Testis (tissue), 3 donors: ENCODE measurements around the gene TRPM3. TPM values are rescaled to one million over a fixed set of nuclear protein-coding genes. Genes with fewer than 3 reads are reported as not detected.
"Not testable (repeated sequence)": the region's sequence is repeated elsewhere in the genome, so short reads cannot be mapped to it uniquely, and the experiment has no call there.

Experiments used
- DNase-seq: peaks from one replicate; pipeline ENCODE4 v3.0.0-alpha.2; 2019
- H3K27ac ChIP-seq, 2 donors: fragments of 200-600 bp; sonication (generic); one replicate each; pipeline ENCODE4 v1.5.1; 2019
- H3K27me3 ChIP-seq: fragments of 200-600 bp; sonication (generic); one replicate; pipeline ENCODE4 v1.5.1; 2019
- H3K36me3 ChIP-seq: fragments of 200-600 bp; sonication (generic); one replicate; pipeline ENCODE4 v1.5.1; 2017; ENCODE audit warnings: low read depth; ENCODE audit errors: missing control alignments
- H3K4me1 ChIP-seq: fragments of 200-600 bp; sonication (generic); one replicate; pipeline ENCODE4 v1.5.1; 2019
- H3K4me3 ChIP-seq, 2 donors: fragments of 200-600 bp; sonication (generic); one replicate each; pipeline ENCODE4 v1.5.1; 2017 to 2019
- H3K9me3 ChIP-seq: fragments of 200-600 bp; sonication (generic); one replicate; pipeline ENCODE4 v1.5.1; 2017
- CTCF ChIP-seq, 3 experiments: fragments of 450-650 bp in 2 of 3; fragments of 200-600 bp in 1 of 3; sonication (generic) in 1 of 3; IDR thresholded peaks; one replicate each; pipeline ENCODE4 v1.5.1; 2016 to 2019; ENCODE audit warnings: antibody characterized with exemption in 3 of 3, mild to moderate bottlenecking in 2 of 3, moderate library complexity in 1 of 3
- POLR2A ChIP-seq: fragments of 450-650 bp; IDR thresholded peaks from one replicate; pipeline ENCODE4 v1.6.1; 2017; ENCODE audit warnings: antibody characterized with exemption, mild to moderate bottlenecking, moderate library complexity
- WGBS, 2 donors: methylation state at CpG; one replicate each; pipeline ENCODE4 v1.1.5; 2018; 5-methylcytosine and 5-hydroxymethylcytosine counted together
- intact Hi-C: fragments of 100-400 bp; cut with DNase I; formaldehyde crosslinking; loops from one replicate; pipeline ENCODE4 v1.15.1; 2023; ENCODE audit warnings: low total_unique reads
- polyA plus RNA-seq: library from polyadenylated mRNA; stranded (reverse); fragments of 350-450 nt; fragmentation: Illumina TruSeq; extraction: RNeasy Lipid Tissue Mini Kit (QIAGEN cat#74804); gene quantifications from one replicate; pipeline ENCODE4 v1.2.3, GENCODE V29; 2014; ENCODE audit warnings: low read depth, low replicate concordance; ENCODE audit not compliant: insufficient read depth
- total RNA-seq, 2 donors: library from RNA; depleted of rRNA; stranded (reverse); fragments of >200 nt; gene quantifications; one replicate each; pipeline ENCODE4 v1.2.3, GENCODE V29; 2016

TRPM3 gene
- total and polyA plus RNA-seq, 3 donors from 2014 or later, result 4.1 to 54.3 (median 43.9) TPM

GRCh38 chr9:70981312-70981711 is 140.1 kb downstream of the TRPM3 start:
- no peak overlapping the region for H3K4me3 ChIP-seq
- H3K27ac ChIP-seq, result no peak overlapping the region
- 76 to 77% methylated on average over 1 of the region's 1 CpG for WGBS, 2 donors
- H3K27me3 ChIP-seq, result no peaks in the 10 kb centered on the region
- intact Hi-C loops, result no loop called here
- no peaks in the 10 kb centered on the region for H3K9me3 ChIP-seq
- no peaks in the 10 kb centered on the region for H3K4me1 ChIP-seq
- H3K36me3 ChIP-seq, result no peaks in the 10 kb centered on the region
- DNase-seq, result no peak
- TF ChIP-seq CTCF (IDR thresholded peaks at IDR 0.05) (no peak), POLR2A (no peak)

GRCh38 chr9:70979966-70980365 is 141.5 kb downstream of the TRPM3 start:
- intact Hi-C loops, result no loop called here
- Histone ChIP-seq H3K36me3 (no peaks in the 10 kb centered on the region), H3K27ac (no peak overlapping the region), H3K27me3 (no peaks in the 10 kb centered on the region), H3K4me1 (no peaks in the 10 kb centered on the region), H3K4me3 (no peak overlapping the region), H3K9me3 (no peaks in the 10 kb centered on the region)
- TF ChIP-seq POLR2A, result no peak
- no peak for TF ChIP-seq CTCF (IDR thresholded peaks at IDR 0.05)
- WGBS, 2 donors, result 74 to 78% methylated on average over 4 of the region's 4 CpGs
- no peak for DNase-seq

GRCh38 chr9:70978085-70978484 is 143.3 kb downstream of the TRPM3 start:
- Histone ChIP-seq H3K27ac (no peak overlapping the region), H3K36me3 (no peaks in the 10 kb centered on the region), H3K4me1 (no peaks in the 10 kb centered on the region), H3K4me3 (no peak overlapping the region), H3K27me3 (no peaks in the 10 kb centered on the region), H3K9me3 (no peaks in the 10 kb centered on the region)
- TF ChIP-seq CTCF (IDR thresholded peaks at IDR 0.05), result no peak
- no peak for TF ChIP-seq POLR2A
- WGBS, 2 donors, result 76 to 91% methylated on average over 3 of the region's 3 CpGs
- DNase-seq, result no peak
- intact Hi-C loops, result no loop called here

- no peaks in the 10 kb centered on the region for H3K36me3 ChIP-seq
- no peak overlapping the region for H3K27ac ChIP-seq
- 82 to 89% methylated on average over 5 of the region's 5 CpGs for WGBS, 2 donors
- intact Hi-C loops, result no loop called here
- no peaks in the 10 kb centered on the region for H3K9me3 ChIP-seq
- no peaks in the 10 kb centered on the region for H3K4me1 ChIP-seq
- no peak for TF ChIP-seq CTCF (IDR thresholded peaks at IDR 0.05)
- no peak for TF ChIP-seq POLR2A
- no peak for DNase-seq
- no peak overlapping the region for H3K4me3 ChIP-seq
- H3K27me3 ChIP-seq, result no peaks in the 10 kb centered on the region
Observed at GRCh38 chr9:70975821-70976220, 145.6 kb downstream of the TRPM3 start.

- H3K9me3 ChIP-seq, result no peaks in the 10 kb centered on the region
- no peaks in the 10 kb centered on the region for H3K27me3 ChIP-seq
- H3K36me3 ChIP-seq, result no peaks in the 10 kb centered on the region
- H3K27ac ChIP-seq, result no peak overlapping the region
- 86 to 88% methylated on average over 1 of the region's 1 CpG for WGBS, 2 donors
- TF ChIP-seq CTCF (IDR thresholded peaks at IDR 0.05), result no peak
- TF ChIP-seq POLR2A, result no peak
- DNase-seq, result no peak
- intact Hi-C loops, result no loop called here
- no peaks in the 10 kb centered on the region for H3K4me1 ChIP-seq
- H3K4me3 ChIP-seq, result no peak overlapping the region
Observed at GRCh38 chr9:70971723-70972122, 149.7 kb downstream of the TRPM3 start.

- DNase-seq, H3K4me1 ChIP-seq, intact Hi-C loops, H3K4me3 ChIP-seq, H3K36me3 ChIP-seq, H3K27ac ChIP-seq, H3K9me3 ChIP-seq, H3K27me3 ChIP-seq: not testable (repeated sequence)
- 88 to 89% methylated on average over 3 of the region's 3 CpGs for WGBS, 2 donors
Observed at GRCh38 chr9:70966380-70966779, 155.0 kb downstream of the TRPM3 start.
